ENCODE measurements around the gene EBF3.

EBF3 gene

GRCh38 chr10:129870474-129870757 is 93.7 kb downstream of the EBF3 start:
- no peak for DNase-seq

DNA sequence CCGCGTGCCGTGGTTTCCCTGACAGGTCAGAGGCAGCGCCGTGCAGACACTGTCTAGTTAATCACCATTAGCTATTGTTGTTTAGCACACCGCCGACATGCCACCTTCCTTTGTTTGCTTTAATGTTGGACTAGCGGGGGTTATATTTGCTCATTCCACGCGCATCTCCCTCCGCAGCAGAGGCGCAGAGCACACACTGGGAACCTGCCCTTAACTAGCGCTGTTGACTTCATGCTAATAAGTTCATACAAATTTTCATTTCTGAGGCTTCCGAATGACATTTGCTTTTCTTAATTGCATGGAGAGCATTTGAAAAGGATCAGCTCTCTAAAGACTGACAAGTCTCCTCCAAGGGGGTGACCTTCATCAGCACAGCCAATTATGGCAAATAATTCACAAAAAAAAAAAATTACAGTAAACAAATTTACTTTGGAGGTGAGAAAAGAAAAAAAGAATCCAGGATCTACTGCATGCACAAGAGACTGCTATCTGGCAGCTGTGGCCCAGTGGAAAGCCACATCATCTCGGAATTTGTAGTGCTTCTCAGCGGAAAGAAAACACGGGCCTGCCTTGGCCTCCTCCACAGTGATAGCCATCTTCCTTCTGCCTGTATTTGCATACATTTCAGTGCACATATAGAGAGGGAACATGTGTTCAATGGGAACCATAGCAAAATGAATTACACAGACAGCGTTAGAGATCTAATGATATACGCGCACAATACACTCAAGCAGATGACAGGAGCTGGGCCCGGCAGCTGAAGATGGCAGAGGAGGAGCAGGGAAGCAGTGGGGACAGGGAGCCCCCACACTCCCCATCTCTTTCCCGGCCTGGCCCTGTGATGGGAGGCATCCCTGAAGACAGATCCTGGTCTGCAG is 94.2 kb downstream of the EBF3 start:
- DNase-seq = no peak

- no peak for DNase-seq
Observed at GRCh38 chr10:129868449-129869035, 95.5 kb downstream of the EBF3 start.

- no peak for DNase-seq
Observed at GRCh38 chr10:129867631-129868179, 96.4 kb downstream of the EBF3 start.

- DNase-seq = no peak
Observed at GRCh38 chr10:129866894-129867293, 97.2 kb downstream of the EBF3 start.

GRCh38 chr10:129865960-129866359 is 98.1 kb downstream of the EBF3 start:
- DNase-seq = no peak

DNA sequence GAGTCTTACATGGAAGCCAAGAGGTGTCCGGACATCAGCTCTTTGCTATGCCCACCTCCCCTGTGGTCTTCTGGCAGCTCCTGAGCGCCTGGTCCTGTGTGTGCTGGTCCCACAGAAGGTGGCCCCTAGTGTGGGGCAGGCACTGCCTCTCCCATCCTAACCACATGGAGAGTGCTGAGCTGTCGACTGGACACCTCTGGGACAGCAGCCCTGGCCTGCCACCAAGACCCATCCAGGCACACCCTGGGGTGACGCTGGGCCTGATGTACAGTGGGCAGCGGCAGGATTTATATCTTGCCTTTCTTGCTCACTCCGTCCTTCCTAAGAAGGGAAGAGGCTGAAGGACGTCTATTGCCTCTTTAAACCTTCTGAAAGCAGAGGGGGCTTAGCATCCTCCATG is 98.7 kb downstream of the EBF3 start:
- DNase-seq = no peak

DNA sequence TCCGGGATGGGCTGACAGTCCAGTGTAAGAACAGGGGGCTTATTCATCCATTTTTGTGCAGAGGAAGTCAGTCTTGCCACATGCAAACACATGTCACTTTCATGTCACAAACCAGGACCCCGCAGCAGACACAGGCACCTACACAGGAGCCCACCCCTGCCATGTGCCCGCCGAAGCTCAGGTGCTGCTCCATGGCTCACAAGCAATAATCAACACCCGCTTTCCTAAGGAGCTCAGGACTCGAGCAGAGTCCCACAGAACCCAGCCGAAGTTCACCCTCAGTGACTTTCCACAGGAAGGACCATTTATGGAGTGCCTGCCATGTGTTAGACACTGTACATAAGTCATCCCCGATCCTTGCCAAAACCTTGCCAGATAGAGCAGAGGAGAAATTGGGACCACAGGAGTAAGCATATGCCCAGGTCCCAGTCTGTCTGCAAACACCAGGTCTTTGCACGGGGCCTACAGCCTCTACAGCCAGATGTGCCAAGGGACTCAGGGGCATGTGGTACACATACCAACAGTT is 99.4 kb downstream of the EBF3 start:
- DNase-seq = no peak

DNA sequence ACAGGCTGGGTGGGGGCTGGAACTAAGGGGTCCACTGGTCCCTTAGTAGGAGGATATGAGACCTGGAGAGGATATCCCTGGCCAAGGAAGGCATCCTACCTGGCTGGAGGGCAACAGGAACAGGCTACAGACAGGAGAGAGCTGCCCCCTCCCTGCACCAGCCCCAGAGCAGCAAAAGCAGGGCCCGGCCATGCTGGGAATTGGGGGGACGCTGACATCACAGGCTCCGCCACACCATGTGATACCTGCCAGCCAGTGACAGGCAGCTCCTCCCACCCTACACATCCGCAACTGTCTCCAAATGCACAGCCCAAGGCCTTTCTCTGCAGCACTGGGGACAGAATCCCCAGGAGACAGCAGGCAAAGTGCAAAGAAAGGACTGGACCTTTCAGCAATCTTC is 100.0 kb downstream of the EBF3 start:
- no peak for DNase-seq

GRCh38 chr10:129863201-129863663 is 100.8 kb downstream of the EBF3 start:
- DNase-seq = no peak

DNA sequence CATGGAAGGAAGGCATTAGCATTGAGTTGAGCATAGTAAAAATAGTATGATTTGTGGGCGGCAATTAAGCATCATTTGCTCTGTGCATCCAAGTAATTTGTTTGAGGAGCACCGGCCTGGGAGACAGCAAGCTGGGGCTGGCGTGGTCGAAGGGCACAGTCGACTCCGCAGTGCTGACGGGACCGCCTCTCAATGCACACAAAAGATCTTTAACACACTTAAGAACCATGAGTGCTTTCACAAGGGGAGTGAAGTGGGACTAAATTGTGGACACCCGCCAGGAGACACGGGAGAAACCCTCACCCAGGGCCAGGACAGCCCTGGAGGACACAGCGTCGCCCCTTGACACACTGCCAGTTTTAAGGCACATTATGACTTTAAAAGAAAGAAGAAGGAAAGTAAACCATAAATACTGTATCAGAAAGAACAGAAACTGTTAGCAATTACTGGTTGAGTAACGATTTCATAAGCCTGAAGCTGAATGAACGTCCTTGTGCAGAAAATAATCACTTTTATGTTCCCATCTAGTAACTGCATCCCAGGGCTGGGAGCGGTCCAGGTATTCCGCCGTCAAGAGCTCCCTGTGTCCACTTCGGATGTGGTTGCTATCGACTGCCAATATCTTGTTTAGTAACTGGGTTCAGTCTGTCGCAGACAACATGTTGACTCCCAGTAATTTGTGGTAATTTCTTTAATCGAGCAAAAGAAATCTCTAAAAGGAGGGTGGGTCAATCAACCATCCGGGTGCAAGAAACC is 102.1 kb downstream of the EBF3 start:
- DNase-seq = no peak

DNA sequence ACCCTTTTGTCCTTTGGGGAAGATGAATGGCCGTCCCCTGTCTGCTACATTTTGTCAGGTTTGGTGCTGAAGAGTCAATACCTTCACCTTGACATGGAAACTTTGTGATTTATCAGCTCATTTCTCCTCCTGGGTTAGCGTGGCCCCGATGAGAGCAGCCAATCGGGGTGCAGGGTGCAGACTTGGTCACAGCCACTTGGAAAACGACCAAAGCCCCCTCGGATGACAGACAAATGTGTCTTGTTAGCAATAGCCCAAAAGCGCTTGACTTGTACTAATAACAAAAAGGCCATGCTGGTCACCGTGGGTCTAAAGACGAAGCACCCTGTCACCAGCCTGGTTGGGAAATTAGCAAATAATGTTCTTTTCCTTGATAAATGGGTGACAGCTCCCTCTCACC is 103.7 kb downstream of the EBF3 start:
- no peak for DNase-seq

- no peak for DNase-seq
Observed at GRCh38 chr10:129859536-129859935, 104.5 kb downstream of the EBF3 start.

GRCh38 chr10:129857242-129857960 is 106.7 kb downstream of the EBF3 start:
- DNase-seq = no peak

GRCh38 chr10:129855836-129856563 is 108.1 kb downstream of the EBF3 start:
- no peak for DNase-seq

- DNase-seq = no peak
Observed at GRCh38 chr10:129854796-129855705, 109.0 kb downstream of the EBF3 start.

GRCh38 chr10:129854158-129854557 is 109.9 kb downstream of the EBF3 start:
- no peak for DNase-seq

- no peak for DNase-seq
Observed at GRCh38 chr10:129853562-129853903, 110.5 kb downstream of the EBF3 start.

GRCh38 chr10:129852829-129853561 is 111.1 kb downstream of the EBF3 start:
- DNase-seq = no peak
